ENCODE measurements around the gene C1orf167. TPM values are rescaled to one million over a fixed set of nuclear protein-coding genes. Genes with fewer than 3 reads are reported as not detected.

The C1orf167 gene
- total and polyA plus RNA-seq, 2 donors (not counting 1 experiment from before 2014, with no cell fraction given), result not detected

GRCh38 chr1:11784993-11785769 lies 23.2 kb downstream of the C1orf167 start:
- DNase-seq, result peak; percentile 74
- WGBS (ENCODE audit: insufficient coverage), result 9% methylated on average over 30 of the region's 30 CpGs
- TF ChIP-seq EZH2 (IDR thresholded peaks at IDR 0.05; ENCODE audit: borderline replicate concordance, insufficient read depth, low read depth, low read length, poor library complexity, severe bottlenecking), result no peak
- TF ChIP-seq, protein P1, sequence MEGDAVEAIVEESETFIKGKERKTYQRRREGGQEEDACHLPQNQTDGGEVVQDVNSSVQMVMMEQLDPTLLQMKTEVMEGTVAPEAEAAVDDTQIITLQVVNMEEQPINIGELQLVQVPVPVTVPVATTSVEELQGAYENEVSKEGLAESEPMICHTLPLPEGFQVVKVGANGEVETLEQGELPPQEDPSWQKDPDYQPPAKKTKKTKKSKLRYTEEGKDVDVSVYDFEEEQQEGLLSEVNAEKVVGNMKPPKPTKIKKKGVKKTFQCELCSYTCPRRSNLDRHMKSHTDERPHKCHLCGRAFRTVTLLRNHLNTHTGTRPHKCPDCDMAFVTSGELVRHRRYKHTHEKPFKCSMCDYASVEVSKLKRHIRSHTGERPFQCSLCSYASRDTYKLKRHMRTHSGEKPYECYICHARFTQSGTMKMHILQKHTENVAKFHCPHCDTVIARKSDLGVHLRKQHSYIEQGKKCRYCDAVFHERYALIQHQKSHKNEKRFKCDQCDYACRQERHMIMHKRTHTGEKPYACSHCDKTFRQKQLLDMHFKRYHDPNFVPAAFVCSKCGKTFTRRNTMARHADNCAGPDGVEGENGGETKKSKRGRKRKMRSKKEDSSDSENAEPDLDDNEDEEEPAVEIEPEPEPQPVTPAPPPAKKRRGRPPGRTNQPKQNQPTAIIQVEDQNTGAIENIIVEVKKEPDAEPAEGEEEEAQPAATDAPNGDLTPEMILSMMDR (IDR thresholded peaks at IDR 0.05), result peak; percentile 85
- no peaks in the 10 kb centered on the region for H3K79me2 ChIP-seq (ENCODE audit: control insufficient read depth, insufficient read depth, low read length)
- intact Hi-C loops (cut with micrococcal nuclease), result loop anchor here (1.0 to 2.0 kb wide), 2 partner anchors 18 to 30 kb away; no protein-coding TSS in a partner anchor
- Mint-ChIP-seq H3K4me3 (peak overlapping the region; percentile 68), H3K9me3 (ENCODE audit: insufficient read depth) (no peaks in the 10 kb centered on the region), H3K27me3 (no peaks in the 10 kb centered on the region), H3K27ac (peak overlapping the region; percentile 72), H3K4me1 (peaks cover 26% of the 10 kb centered on the region)
- H3K27me3 ChIP-seq (replicated peaks in 1 of 4; ENCODE audit: control extremely low read depth in 1 of 4, control insufficient read depth in 3 of 4, insufficient read depth in 4 of 4, low read length in 3 of 4), result no peaks in the 10 kb centered on the region
- H3K4me1 ChIP-seq (ENCODE audit: control insufficient read depth in 2 of 2, insufficient read depth in 2 of 2, low read length in 2 of 2), result peaks cover 19 to 23% of the 10 kb centered on the region in 2 donors
- H3K9me3 ChIP-seq (ENCODE audit: control extremely low read depth in 1 of 3, control insufficient read depth in 2 of 3, insufficient read depth in 1 of 3, low read length in 2 of 3), result no peaks in the 10 kb centered on the region
- H3K36me3 ChIP-seq (replicated peaks in 1 of 2; ENCODE audit: control extremely low read depth in 1 of 2, control insufficient read depth in 1 of 2, extremely low read depth in 1 of 2, insufficient read depth in 2 of 2, low read length in 1 of 2), result peaks cover 0 to 8% of the 10 kb centered on the region in 2 experiments
- H2AFZ ChIP-seq (ENCODE audit: insufficient read depth, low read depth, low read length, poor library complexity, severe bottlenecking), result peak overlapping the region; percentile 53
- peak overlapping the region in 1 of 2 donors; percentile 26 for H3K27ac ChIP-seq (ENCODE audit: low read length in 2 of 2)
- POLR2A ChIA-PET, result interaction anchor here (0.7 to 1.1 kb wide), 3 partner anchors 9 to 122 kb away, joined by 3 to 5 read pairs (median 3); no protein-coding TSS in a partner anchor
- peak overlapping the region; percentile 53 for H3K9ac ChIP-seq (ENCODE audit: low read length)
- peak overlapping the region; percentile 86 for H3K4me2 ChIP-seq (replicated peaks; ENCODE audit: low read depth, low read length, poor library complexity, severe bottlenecking)
- peak; percentile 82 for ATAC-seq (ENCODE audit: low read depth)
- H3K4me3 ChIP-seq (ENCODE audit: control extremely low read depth in 1 of 5, extremely low read depth in 1 of 5, insufficient read depth in 1 of 5, low read depth in 2 of 5, low read length in 4 of 5), result peak overlapping the region in 4 of 5 experiments; percentile 23 to 50 (median 36)
- CTCF ChIA-PET, result interaction anchor here (0.6 to 3.9 kb wide), 16 partner anchors 9 to 1581 kb away, joined by 3 to 26 read pairs (median 4); partner anchors contain the start of genes CLCN6 and MTHFR
- no peaks in the 10 kb centered on the region for H4K20me1 ChIP-seq (ENCODE audit: control insufficient read depth, insufficient read depth, low read length, poor library complexity, severe bottlenecking)
